Astrocyte (in vitro differentiated cells and primary cell): ENCODE results near the gene KCNJ1.

ENCODE experiments used
- CTCF ChIP-seq: IDR thresholded peaks from 2 replicates; pipeline ENCODE4 v1.5.1; 2011; ENCODE audit warnings: low read depth, mild to moderate bottlenecking, inconsistent platforms, low read length, moderate library complexity; ENCODE audit not compliant: insufficient read depth
- EZH2 ChIP-seq: IDR thresholded peaks from 2 replicates; pipeline ENCODE4 v1.6.1; 2012; ENCODE audit warnings: mild to moderate bottlenecking, low read length, inconsistent platforms; ENCODE audit not compliant: insufficient read depth

GRCh38 chr11:128914216-128915148, 47.4 kb upstream of the KCNJ1 start:
- no peak for TF ChIP-seq CTCF
- TF ChIP-seq EZH2, result no peak
